Measurements from ENCODE around the gene TMEM178B.

Gene TMEM178B

DNA sequence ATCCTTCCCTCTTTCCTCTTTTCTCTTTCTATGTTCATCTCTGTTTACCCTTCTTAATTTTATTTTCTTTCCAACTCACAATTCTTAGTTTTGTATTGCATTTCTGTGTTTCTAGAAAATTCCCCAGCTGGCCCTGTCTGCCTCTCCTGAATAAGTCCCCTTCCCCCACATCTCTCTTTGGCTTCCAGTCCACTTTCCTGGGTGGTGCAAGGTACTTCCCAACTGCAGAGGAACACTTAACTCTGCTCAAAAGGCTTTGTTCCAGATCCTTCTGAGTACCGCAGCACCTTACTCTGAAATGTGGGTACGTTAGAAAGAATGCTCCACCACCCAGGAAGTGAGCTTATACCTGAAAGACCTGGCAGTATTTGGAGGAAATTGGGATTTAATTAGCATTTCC, 227.0 kb downstream of the TMEM178B start:
- no peak overlapping the region for H3K4me3 ChIP-seq (ENCODE audit: low read depth, low read length)
- no peak for DNase-seq (ENCODE audit: low read depth)
- TF ChIP-seq, protein P1, sequence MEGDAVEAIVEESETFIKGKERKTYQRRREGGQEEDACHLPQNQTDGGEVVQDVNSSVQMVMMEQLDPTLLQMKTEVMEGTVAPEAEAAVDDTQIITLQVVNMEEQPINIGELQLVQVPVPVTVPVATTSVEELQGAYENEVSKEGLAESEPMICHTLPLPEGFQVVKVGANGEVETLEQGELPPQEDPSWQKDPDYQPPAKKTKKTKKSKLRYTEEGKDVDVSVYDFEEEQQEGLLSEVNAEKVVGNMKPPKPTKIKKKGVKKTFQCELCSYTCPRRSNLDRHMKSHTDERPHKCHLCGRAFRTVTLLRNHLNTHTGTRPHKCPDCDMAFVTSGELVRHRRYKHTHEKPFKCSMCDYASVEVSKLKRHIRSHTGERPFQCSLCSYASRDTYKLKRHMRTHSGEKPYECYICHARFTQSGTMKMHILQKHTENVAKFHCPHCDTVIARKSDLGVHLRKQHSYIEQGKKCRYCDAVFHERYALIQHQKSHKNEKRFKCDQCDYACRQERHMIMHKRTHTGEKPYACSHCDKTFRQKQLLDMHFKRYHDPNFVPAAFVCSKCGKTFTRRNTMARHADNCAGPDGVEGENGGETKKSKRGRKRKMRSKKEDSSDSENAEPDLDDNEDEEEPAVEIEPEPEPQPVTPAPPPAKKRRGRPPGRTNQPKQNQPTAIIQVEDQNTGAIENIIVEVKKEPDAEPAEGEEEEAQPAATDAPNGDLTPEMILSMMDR (IDR thresholded peaks at IDR 0.05; ENCODE audit: insufficient read depth, low read depth, low read length, missing control alignments): no peak

DNA sequence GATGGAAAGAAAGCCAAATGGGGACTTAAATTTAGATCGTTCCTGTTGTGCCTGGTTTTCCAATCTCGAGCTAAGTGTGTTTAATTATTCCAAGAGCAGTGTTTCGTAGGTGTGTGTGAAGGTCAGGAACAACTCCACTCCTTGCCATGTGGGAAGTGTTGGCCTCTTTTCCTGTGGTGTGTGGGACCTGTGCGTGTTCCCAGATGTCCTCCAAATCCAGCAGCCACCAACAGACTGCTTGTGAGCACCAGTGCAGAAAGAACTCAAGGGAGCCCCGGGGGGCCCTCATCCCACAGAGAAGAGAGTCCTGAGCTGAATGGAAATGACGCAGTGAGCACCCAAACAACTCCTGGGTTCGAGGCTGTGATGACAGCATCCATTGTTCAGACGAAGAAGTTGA, 227.7 kb downstream of the TMEM178B start:
- no peak for DNase-seq (ENCODE audit: low read depth)
- TF ChIP-seq, protein P1 (IDR thresholded peaks at IDR 0.05; ENCODE audit: insufficient read depth, low read depth, low read length, missing control alignments): no peak
- no peak overlapping the region for H3K4me3 ChIP-seq (ENCODE audit: low read depth, low read length)

DNA sequence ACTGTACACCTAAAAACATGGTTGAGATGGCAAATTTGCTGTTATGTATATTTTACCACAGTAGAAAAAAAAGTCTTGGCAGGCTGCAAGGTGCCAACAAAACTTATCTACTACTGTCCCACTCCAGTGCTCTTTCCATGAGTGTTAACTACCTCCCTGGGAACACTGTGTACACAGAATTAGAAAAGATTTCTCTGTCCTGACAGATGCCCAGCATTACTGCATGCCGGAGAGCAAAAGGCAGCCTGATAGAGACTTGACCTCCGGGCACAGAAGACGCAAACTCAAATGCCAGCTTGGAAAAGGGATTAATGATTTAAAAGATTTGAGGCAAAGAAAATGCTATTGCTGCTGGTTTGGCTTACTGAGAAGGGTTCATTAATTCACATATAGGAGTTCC, 228.8 kb downstream of the TMEM178B start:
- DNase-seq (ENCODE audit: low read depth): no peak
- no peak overlapping the region for H3K4me3 ChIP-seq (ENCODE audit: low read depth, low read length)
- TF ChIP-seq, protein P1 (IDR thresholded peaks at IDR 0.05; ENCODE audit: insufficient read depth, low read depth, low read length, missing control alignments): no peak

DNA sequence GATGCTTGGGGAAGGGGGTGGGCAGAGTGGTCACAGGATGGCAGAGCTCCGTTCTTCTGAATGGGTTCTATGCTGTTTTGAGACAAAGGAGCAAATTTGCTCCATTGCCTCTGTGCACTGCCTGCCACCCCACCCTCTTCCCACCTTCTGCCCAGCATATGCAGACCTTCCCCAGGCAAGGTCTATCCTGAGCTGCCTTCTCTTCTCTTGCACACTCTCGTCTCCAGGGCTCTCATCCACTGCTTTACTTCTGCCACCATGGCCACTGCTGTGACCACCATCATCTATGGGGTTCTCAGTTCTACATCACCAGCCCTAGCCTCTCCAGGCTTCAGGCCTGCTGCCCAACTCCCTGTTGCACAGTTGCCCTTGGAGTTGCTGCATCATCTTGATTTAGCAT, 230.4 kb downstream of the TMEM178B start:
- no peak for DNase-seq (ENCODE audit: low read depth)
- TF ChIP-seq, protein P1 (IDR thresholded peaks at IDR 0.05; ENCODE audit: insufficient read depth, low read depth, low read length, missing control alignments): no peak
- H3K4me3 ChIP-seq (ENCODE audit: low read depth, low read length): no peak overlapping the region

DNA sequence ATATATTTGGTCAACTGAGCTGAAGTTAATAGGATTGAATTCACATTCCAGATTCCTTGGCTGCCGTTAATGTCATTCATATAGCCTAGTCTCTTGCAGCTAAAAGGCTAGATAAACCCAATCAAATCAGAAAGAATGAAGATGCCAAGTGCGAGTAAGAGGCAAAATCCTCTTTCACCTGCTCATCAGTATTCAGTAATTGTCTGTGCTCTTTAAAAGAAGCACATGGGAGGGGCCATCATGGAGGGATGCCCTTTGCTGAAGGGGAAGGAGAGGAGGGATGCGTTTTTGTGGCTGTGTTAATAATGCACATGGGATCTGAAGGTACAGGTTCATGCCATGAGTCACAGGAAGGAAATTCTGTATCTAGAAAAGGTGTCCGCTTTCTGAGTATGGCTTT, 232.2 kb downstream of the TMEM178B start:
- H3K4me3 ChIP-seq (ENCODE audit: low read depth, low read length): no peak overlapping the region
- TF ChIP-seq, protein P1 (IDR thresholded peaks at IDR 0.05; ENCODE audit: insufficient read depth, low read depth, low read length, missing control alignments): no peak
- no peak for DNase-seq (ENCODE audit: low read depth)

DNA sequence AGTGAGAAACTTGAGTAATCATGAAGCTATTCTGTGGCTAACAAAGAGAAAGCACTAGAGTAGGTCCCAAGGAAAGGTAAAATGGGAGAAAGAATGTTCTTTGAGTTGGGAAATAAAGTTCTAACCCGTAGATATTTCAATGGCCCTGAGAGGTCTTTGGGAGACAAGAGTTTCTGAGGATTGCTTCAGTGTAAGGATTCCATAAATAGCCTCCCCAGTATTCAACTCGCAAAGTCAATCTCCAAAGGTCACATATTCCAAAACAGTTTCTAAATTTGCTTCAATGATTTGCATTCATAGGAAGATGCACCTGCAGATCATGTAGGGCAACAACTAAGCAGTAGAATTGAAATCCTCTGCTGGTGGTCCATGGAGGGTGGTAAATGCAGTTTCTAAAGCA, 238.5 kb downstream of the TMEM178B start:
- DNase-seq (ENCODE audit: low read depth): no peak
- TF ChIP-seq, protein P1 (IDR thresholded peaks at IDR 0.05; ENCODE audit: insufficient read depth, low read depth, low read length, missing control alignments): no peak
- no peak overlapping the region for H3K4me3 ChIP-seq (ENCODE audit: low read depth, low read length)

DNA sequence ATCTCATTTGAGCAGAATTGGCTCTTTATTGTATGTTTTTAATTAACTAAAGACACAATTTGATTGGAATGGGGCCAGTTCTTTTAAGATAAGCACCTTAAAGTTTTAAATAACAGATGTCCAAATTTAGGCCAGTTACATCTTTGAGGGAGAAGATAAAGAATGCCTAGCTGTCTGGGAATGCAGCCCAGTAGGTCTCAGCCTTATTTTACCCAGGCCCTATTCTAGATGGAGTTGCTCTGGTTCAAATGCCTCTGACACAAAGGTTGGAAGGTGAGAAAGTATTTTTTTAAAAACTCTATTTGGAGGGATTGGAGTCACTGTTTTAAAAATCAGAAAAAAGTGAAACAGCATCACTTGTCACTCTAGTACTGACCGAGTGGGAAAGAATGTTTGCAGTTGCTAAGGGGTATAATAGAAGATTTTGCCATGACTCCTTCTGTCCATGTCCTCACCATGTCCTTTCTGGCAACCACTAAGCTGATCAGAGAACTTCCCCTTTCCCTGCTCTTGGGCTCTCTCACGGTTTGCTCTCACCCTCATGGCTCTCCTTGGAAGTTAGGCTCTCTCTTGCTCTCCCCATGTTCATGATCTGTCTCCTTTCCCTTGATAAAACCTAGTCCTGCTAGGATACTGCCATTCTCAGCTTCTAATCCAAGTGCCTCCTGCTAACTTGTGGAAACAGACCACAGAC, 239.1 kb downstream of the TMEM178B start:
- TF ChIP-seq, protein P1 (IDR thresholded peaks at IDR 0.05; ENCODE audit: insufficient read depth, low read depth, low read length, missing control alignments): no peak
- H3K4me3 ChIP-seq (ENCODE audit: low read depth, low read length): no peak overlapping the region
- no peak for DNase-seq (ENCODE audit: low read depth)

Data from GM12865 (cell line).